ENCODE measurements around the gene TMEM120B. TPM values are rescaled to one million over a fixed set of nuclear protein-coding genes. Genes with fewer than 3 reads are reported as not detected.

TMEM120B gene
- polyA plus RNA-seq, 1 donor from 2014 or later: 9.8 TPM

GRCh38 chr12:121811434-121812319, 99.1 kb downstream of the TMEM120B start:
- Histone ChIP-seq H3K9me2 (ENCODE audit: insufficient read depth, low read length) (no peaks in the 10 kb centered on the region), H3F3A (ENCODE audit: insufficient read depth, low read length, poor library complexity, severe bottlenecking) (no peaks in the 10 kb centered on the region), H3K27me3 (ENCODE audit: insufficient read depth, low read depth, low read length) (no peaks in the 10 kb centered on the region), H3K9me3 (ENCODE audit: low read length) (no peaks in the 10 kb centered on the region), H4K20me1 (ENCODE audit: insufficient read depth) (peaks cover 35% of the 10 kb centered on the region), H3K9ac (ENCODE audit: low read length) (peak overlapping the region; percentile 61), H3K4me2 (ENCODE audit: low read length) (peak overlapping the region; percentile 96), H3K79me2 (replicated peaks; ENCODE audit: insufficient read depth, low read length) (peaks cover 77% of the 10 kb centered on the region), H3K27ac (ENCODE audit: low read length) (no peak overlapping the region), H3K4me3 (ENCODE audit: low read length) (peak overlapping the region; percentile 81), H3K36me3 (ENCODE audit: insufficient read depth, low read length) (no peaks in the 10 kb centered on the region), H2AFZ (ENCODE audit: low read depth, low read length) (no peak overlapping the region)
- TF ChIP-seq RAD21 (conservative IDR thresholded peaks at IDR 0.05) (peak; percentile 78), MXI1 (conservative IDR thresholded peaks at IDR 0.05; ENCODE audit: poor library complexity, severe bottlenecking) (peak; percentile 24), EZH2 (IDR thresholded peaks at IDR 0.05; ENCODE audit: borderline replicate concordance, insufficient read depth, low read length, poor library complexity, severe bottlenecking) (no peak), SMC3 (conservative IDR thresholded peaks at IDR 0.05; ENCODE audit: poor library complexity) (peak; percentile 79), CTCF (IDR thresholded peaks at IDR 0.05; ENCODE audit: poor library complexity, severe bottlenecking) (peak; percentile 92)

- Histone ChIP-seq H3K36me3 (ENCODE audit: insufficient read depth, low read length) (no peaks in the 10 kb centered on the region), H3K9me3 (ENCODE audit: low read length) (no peaks in the 10 kb centered on the region), H3K4me2 (ENCODE audit: low read length) (peak overlapping the region; percentile 65), H3K9ac (ENCODE audit: low read length) (peak overlapping the region; percentile 61), H3K9me2 (ENCODE audit: insufficient read depth, low read length) (no peaks in the 10 kb centered on the region), H3K27ac (ENCODE audit: low read length) (no peak overlapping the region), H4K20me1 (ENCODE audit: insufficient read depth) (peaks cover 31% of the 10 kb centered on the region), H3K79me2 (replicated peaks; ENCODE audit: insufficient read depth, low read length) (peaks cover 70% of the 10 kb centered on the region), H2AFZ (ENCODE audit: low read depth, low read length) (no peak overlapping the region), H3K27me3 (ENCODE audit: insufficient read depth, low read depth, low read length) (no peaks in the 10 kb centered on the region), H3K4me3 (ENCODE audit: low read length) (peak overlapping the region; percentile 81), H3F3A (ENCODE audit: insufficient read depth, low read length, poor library complexity, severe bottlenecking) (no peaks in the 10 kb centered on the region)
- TF ChIP-seq CTCF (IDR thresholded peaks at IDR 0.05; ENCODE audit: poor library complexity, severe bottlenecking) (peak; percentile 64), MXI1 (conservative IDR thresholded peaks at IDR 0.05; ENCODE audit: poor library complexity, severe bottlenecking) (peak; percentile 27), SMC3 (conservative IDR thresholded peaks at IDR 0.05; ENCODE audit: poor library complexity) (no peak)
Measured at GRCh38 chr12:121812320-121812871, 99.8 kb downstream of the TMEM120B start.
